B cell (primary cell): ENCODE results near the gene VPS8. TPM values are rescaled to one million over a fixed set of nuclear protein-coding genes. Genes with fewer than 3 reads are reported as not detected.

Source experiments
- ATAC-seq: fragments of 200-7000 bp; cut with Tn5 transposase; one replicate; pipeline ENCODE4 v1.10.0; 2021; ENCODE audit warnings: low read depth, mild to moderate bottlenecking, moderate number of reproducible peaks, moderate library complexity
- CTCF ChIA-PET: fragments of 350-600 bp; sonication (Branson Sonifier 250); formaldehyde crosslinking; loops from one replicate; lab custom pipeline; 2021; ENCODE audit warnings: antibody characterized with exemption, inconsistent platforms; lab: Charles Lee
- POLR2A ChIA-PET: fragments of 350-600 bp; sonication (Branson Sonifier 250); formaldehyde crosslinking; loops from one replicate; lab custom pipeline; 2021; ENCODE audit warnings: antibody characterized with exemption; lab: Charles Lee
- DNase-seq: peaks from one replicate; pipeline ENCODE4 v3.0.0; 2013
- H2AFZ ChIP-seq: 2 replicates; pipeline ENCODE4 v1.6.1; 2012; ENCODE audit warnings: mild to moderate bottlenecking, low read depth, low read length; ENCODE audit not compliant: insufficient read depth, poor library complexity, severe bottlenecking
- H3K27ac ChIP-seq, 2 donors: 1 replicate in 1 of 2; 2 replicates in 1 of 2; pipeline ENCODE4 v1.5.1; 2012 to 2013; ENCODE audit warnings: low read length in 2 of 2, mild to moderate bottlenecking in 2 of 2, moderate library complexity in 1 of 2
- H3K27me3 ChIP-seq, 4 experiments: fragments of 200-600 bp in 1 of 4; sonication (generic) in 1 of 4; replicated peaks in 1 of 4; 1 replicate in 2 of 4; 2 replicates in 2 of 4; pipeline versions ENCODE4 v1.6.1 to v1.7.0; 2013 to 2016; ENCODE audit warnings: low read length in 3 of 4, mild to moderate bottlenecking in 2 of 4, mixed read lengths in 1 of 4, moderate library complexity in 1 of 4; ENCODE audit not compliant: insufficient read depth in 4 of 4, control insufficient read depth in 3 of 4; ENCODE audit errors: control extremely low read depth in 1 of 4
- H3K36me3 ChIP-seq, 2 experiments: replicated peaks in 1 of 2; 1 replicate in 1 of 2; 2 replicates in 1 of 2; pipeline versions ENCODE4 v1.6.1 to v1.7.1; 2013; ENCODE audit warnings: low read length in 1 of 2; ENCODE audit not compliant: insufficient read depth in 2 of 2, control insufficient read depth in 1 of 2; ENCODE audit errors: control extremely low read depth in 1 of 2, extremely low read depth in 1 of 2
- H3K4me1 ChIP-seq, 2 donors: fragments of 200-600 bp in 1 of 2; sonication (generic) in 1 of 2; 1 replicate in 1 of 2; 2 replicates in 1 of 2; pipeline versions ENCODE4 v1.5.1 to v1.6.1; 2013 to 2017; ENCODE audit warnings: low read length in 2 of 2; ENCODE audit not compliant: control insufficient read depth in 2 of 2, insufficient read depth in 2 of 2
- H3K4me2 ChIP-seq: replicated peaks from 2 replicates; pipeline ENCODE3; 2012; ENCODE audit warnings: mild to moderate bottlenecking, low read depth, low read length; ENCODE audit not compliant: poor library complexity, severe bottlenecking
- H3K4me3 ChIP-seq, 5 experiments: fragments of 200-600 bp in 1 of 5; sonication (generic) in 1 of 5; 1 replicate in 3 of 5; 2 replicates in 2 of 5; pipeline versions ENCODE4 v1.5.1 to v1.7.0; 2011 to 2016; ENCODE audit warnings: low read length in 4 of 5, mild to moderate bottlenecking in 4 of 5, low read depth in 2 of 5, control low read depth in 1 of 5, moderate library complexity in 1 of 5; ENCODE audit not compliant: insufficient read depth in 1 of 5; ENCODE audit errors: control extremely low read depth in 1 of 5, extremely low read depth in 1 of 5
- H3K79me2 ChIP-seq: fragments of 200-600 bp; sonication (generic); one replicate; pipeline ENCODE4 v1.6.0; 2016; ENCODE audit warnings: low read length; ENCODE audit not compliant: control insufficient read depth, insufficient read depth
- H3K9ac ChIP-seq: fragments of 200-600 bp; sonication (generic); 2 replicates; pipeline ENCODE4 v1.6.1; 2017; ENCODE audit warnings: mild to moderate bottlenecking, low read length, moderate library complexity
- H3K9me3 ChIP-seq, 3 donors: one replicate each; pipeline versions ENCODE4 v1.6.1 to v1.7.1; 2013; ENCODE audit warnings: low read length in 2 of 3; ENCODE audit not compliant: control insufficient read depth in 2 of 3, insufficient read depth in 1 of 3; ENCODE audit errors: control extremely low read depth in 1 of 3
- H4K20me1 ChIP-seq: 2 replicates; pipeline ENCODE4 v1.6.0; 2012; ENCODE audit warnings: mild to moderate bottlenecking, low read length; ENCODE audit not compliant: insufficient read depth, control insufficient read depth, poor library complexity, severe bottlenecking
- H3K27ac Mint-ChIP-seq: one replicate; pipeline ENCODE4 v1.8.0; 2021; ENCODE audit warnings: mixed read lengths
- H3K27me3 Mint-ChIP-seq: one replicate; pipeline ENCODE4 v1.8.0; 2021; ENCODE audit warnings: mixed read lengths
- H3K4me1 Mint-ChIP-seq: one replicate; pipeline ENCODE4 v1.8.0; 2021; ENCODE audit warnings: mixed read lengths
- H3K4me3 Mint-ChIP-seq: one replicate; pipeline ENCODE4 v1.8.0; 2021; ENCODE audit warnings: mixed read lengths
- H3K9me3 Mint-ChIP-seq: one replicate; pipeline ENCODE4 v1.8.0; 2022; ENCODE audit warnings: mixed read lengths; ENCODE audit not compliant: insufficient read depth
- CTCF ChIP-seq: fragments of 200-600 bp; IDR thresholded peaks from one replicate; pipeline ENCODE4 v1.8.0; 2022; ENCODE audit warnings: antibody characterized with exemption, mild to moderate bottlenecking
- EZH2 ChIP-seq: IDR thresholded peaks from 2 replicates; pipeline ENCODE4 v1.6.1; 2012; ENCODE audit warnings: borderline replicate concordance, low read depth, mild to moderate bottlenecking, moderate library complexity, low read length; ENCODE audit not compliant: insufficient read depth, poor library complexity, severe bottlenecking
- WGBS: methylation state at CpG from one replicate; pipeline ENCODE4 v1.1.5; 2013; ENCODE audit warnings: missing lambda C conversion rate; ENCODE audit not compliant: insufficient coverage; 5-methylcytosine and 5-hydroxymethylcytosine counted together
- intact Hi-C: fragments of 100-400 bp; cut with micrococcal nuclease; formaldehyde crosslinking; loops from one replicate; pipeline ENCODE4 v1.10.0; 2022
- polyA plus RNA-seq: library from polyadenylated mRNA; depleted of rRNA; stranded (reverse); fragments of >200 nt; gene quantifications from 2 replicates; pipeline ENCODE4 v1.2.3, GENCODE V29; 2012
- total RNA-seq, 2 donors: library from RNA; stranded (reverse); fragments of 120-200 nt in 1 of 2; gene quantifications; 1 replicate in 1 of 2; 2 replicates in 1 of 2; pipeline versions ENCODE4 v1.2.3 to v1.2.4, GENCODE V29; 2013 to 2022

The VPS8 gene
- total and polyA plus RNA-seq, 2 donors (not counting 1 experiment from before 2014, with no cell fraction given), result 18.3 to 95.6 TPM

GRCh38 chr3:184918750-184919149, 106.8 kb downstream of the VPS8 start:
- no peaks in the 10 kb centered on the region for H3K27me3 Mint-ChIP-seq
- WGBS, result no CpG with 5 or more reads among the region's 3 CpGs
- H3K79me2 ChIP-seq, result no peaks in the 10 kb centered on the region
- H3K4me3 Mint-ChIP-seq, result no peak overlapping the region
- no peaks in the 10 kb centered on the region for H3K9me3 ChIP-seq
- no peaks in the 10 kb centered on the region for H3K4me1 ChIP-seq
- H3K4me3 ChIP-seq, result no peak overlapping the region
- DNase-seq, result no peak
- POLR2A ChIA-PET, result no interaction called here
- peaks cover 4 to 28% of the 10 kb centered on the region in 2 experiments for H3K36me3 ChIP-seq
- no peak overlapping the region for H3K27ac ChIP-seq
- H4K20me1 ChIP-seq, result no peaks in the 10 kb centered on the region
- H2AFZ ChIP-seq, result no peak overlapping the region
- H3K4me1 Mint-ChIP-seq, result no peaks in the 10 kb centered on the region
- no peak overlapping the region for H3K9ac ChIP-seq
- H3K27ac Mint-ChIP-seq, result no peak overlapping the region
- H3K27me3 ChIP-seq, result no peaks in the 10 kb centered on the region
- TF ChIP-seq CTCF, result no peak
- no peak for TF ChIP-seq EZH2
- intact Hi-C loops, result no loop called here
- H3K4me2 ChIP-seq, result no peak overlapping the region
- H3K9me3 Mint-ChIP-seq, result no peaks in the 10 kb centered on the region
- no peak for ATAC-seq
- CTCF ChIA-PET, result no interaction called here

GRCh38 chr3:184919651-184920050, 107.7 kb downstream of the VPS8 start:
- Histone ChIP-seq H3K9ac (no peak overlapping the region), H3K36me3 (peaks cover 6 to 24% of the 10 kb centered on the region in 2 experiments), H3K27ac (no peak overlapping the region), H3K9me3 (no peaks in the 10 kb centered on the region), H3K79me2 (no peaks in the 10 kb centered on the region), H3K4me2 (no peak overlapping the region), H3K4me1 (no peaks in the 10 kb centered on the region), H2AFZ (no peak overlapping the region), H4K20me1 (no peaks in the 10 kb centered on the region), H3K4me3 (no peak overlapping the region), H3K27me3 (no peaks in the 10 kb centered on the region)
- ATAC-seq (no peak), DNase-seq (no peak)
- intact Hi-C loops, result no loop called here
- Mint-ChIP-seq H3K4me1 (no peaks in the 10 kb centered on the region), H3K4me3 (no peak overlapping the region), H3K27ac (no peak overlapping the region), H3K27me3 (no peaks in the 10 kb centered on the region), H3K9me3 (no peaks in the 10 kb centered on the region)
- CTCF ChIA-PET, result interaction anchor here (0.8 kb wide), 1 partner anchor 19 kb away, joined by 3 read pairs; no protein-coding TSS in a partner anchor
- TF ChIP-seq EZH2 (no peak), CTCF (no peak)
- POLR2A ChIA-PET, result no interaction called here
- no CpG with 5 or more reads among the region's 2 CpGs for WGBS
